HG02938 (cell line): Measurements from ENCODE around the gene DCC.

Experiments
- ATAC-seq: cut with Tn5 transposase; IDR thresholded peaks from one replicate; pipeline ENCODE4 v1.9.1; 2021; ENCODE audit warnings: mild to moderate bottlenecking, moderate library complexity; ENCODE audit not compliant: unreplicated experiment

The DCC gene

DNA sequence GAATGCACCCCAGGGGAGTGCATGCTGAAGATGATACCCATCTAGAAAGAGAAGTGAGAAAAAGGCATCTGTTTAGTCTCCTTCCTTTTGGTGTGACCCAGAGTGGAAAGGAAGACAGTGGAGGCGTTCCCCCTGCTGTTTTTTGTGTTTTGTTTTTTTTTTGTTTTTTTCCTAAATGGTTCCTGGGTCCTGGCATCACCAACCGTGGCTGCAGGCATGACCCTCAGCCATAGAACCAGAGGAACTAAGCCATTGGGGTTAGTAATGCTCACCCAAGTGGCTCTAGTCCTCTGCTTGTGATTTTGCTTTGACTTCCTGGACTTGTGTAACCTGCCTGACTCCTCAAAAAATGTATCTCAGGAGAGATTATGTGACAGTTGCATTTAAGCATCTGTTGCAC, 451.3 kb downstream of the DCC start:
- no peak for ATAC-seq

- no peak for ATAC-seq
Measured at GRCh38 chr18:52812834-52813233, 472.8 kb downstream of the DCC start.

DNA sequence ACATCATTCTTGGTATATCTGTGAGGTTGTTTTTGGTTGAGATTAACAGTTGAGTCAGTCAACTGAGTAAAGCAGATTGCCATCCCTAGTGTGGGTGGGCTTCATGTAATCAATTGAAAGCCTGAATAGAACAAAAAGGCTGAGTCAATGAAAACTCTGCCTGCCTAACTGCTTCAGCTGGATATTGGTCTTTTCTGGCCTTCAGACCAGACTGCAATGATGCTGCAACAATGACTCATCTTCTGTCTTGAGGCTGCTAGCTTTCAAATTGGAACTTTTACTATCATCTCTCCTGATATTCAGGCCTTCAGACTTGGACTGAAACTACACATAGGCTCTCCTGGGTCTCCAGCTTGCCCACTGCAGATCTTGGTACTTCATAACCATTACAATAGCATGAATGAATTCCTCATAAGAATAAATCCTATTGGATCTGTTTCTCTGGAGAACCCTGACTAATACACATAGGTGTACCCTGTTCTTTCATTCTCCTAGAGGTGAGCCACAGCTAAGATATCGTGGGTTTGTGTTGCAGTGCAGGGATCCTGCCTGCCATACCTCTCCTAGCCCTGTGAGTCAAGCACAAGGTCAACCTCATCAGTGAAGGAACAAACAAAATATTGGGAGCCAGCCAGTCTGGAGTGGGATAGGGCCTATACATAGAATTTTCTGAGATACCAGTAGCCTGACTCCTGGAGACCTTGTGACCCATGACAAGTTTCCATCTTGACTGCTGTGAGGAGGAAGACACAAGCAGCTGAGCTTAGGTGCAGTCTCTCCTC, 473.8 kb downstream of the DCC start:
- ATAC-seq, result no peak

- no peak for ATAC-seq
Measured at GRCh38 chr18:52815651-52816050, 475.7 kb downstream of the DCC start.

DNA sequence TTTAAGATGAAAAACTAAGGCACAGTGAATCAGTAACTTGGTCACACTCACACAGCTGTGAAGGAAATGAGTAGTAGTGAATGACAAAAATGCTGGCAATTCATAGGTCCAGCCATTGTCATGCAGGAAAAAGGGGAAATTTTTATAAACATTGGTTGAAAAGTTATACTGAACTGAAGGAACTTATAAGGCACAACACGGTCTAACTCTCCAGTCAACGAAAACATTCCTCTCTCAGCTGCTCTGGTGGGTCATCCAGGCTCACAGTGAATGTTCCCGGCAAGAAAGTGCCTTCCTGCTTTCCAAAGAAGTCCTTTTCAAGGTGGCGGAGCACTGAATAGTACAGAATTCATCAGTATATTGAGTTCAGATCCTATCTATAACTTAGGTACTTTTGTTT, 476.1 kb downstream of the DCC start:
- no peak for ATAC-seq

GRCh38 chr18:52822160-52822559, 482.2 kb downstream of the DCC start:
- no peak for ATAC-seq

GRCh38 chr18:52824126-52824525, 484.1 kb downstream of the DCC start:
- no peak for ATAC-seq

DNA sequence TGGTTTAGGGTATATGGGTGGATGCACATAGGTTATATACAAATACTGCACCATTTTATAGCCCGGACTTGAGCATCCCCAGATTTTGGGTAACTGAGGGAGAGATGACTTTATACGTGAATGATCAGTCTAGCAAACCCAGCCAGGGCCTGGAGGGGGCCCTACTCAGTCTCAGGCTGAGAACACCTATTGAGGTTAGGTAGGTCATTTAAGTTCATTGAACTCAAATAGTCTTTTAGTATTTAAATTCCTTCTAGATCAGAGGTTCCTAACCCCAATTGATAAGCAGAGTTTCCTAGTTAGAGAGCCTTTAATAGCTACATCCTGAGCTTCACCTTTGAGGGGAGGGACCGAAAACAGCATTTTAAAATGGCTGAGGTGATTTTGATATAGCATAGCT, 487.0 kb downstream of the DCC start:
- ATAC-seq, result no peak

GRCh38 chr18:52829320-52829719, 489.3 kb downstream of the DCC start:
- no peak for ATAC-seq

DNA sequence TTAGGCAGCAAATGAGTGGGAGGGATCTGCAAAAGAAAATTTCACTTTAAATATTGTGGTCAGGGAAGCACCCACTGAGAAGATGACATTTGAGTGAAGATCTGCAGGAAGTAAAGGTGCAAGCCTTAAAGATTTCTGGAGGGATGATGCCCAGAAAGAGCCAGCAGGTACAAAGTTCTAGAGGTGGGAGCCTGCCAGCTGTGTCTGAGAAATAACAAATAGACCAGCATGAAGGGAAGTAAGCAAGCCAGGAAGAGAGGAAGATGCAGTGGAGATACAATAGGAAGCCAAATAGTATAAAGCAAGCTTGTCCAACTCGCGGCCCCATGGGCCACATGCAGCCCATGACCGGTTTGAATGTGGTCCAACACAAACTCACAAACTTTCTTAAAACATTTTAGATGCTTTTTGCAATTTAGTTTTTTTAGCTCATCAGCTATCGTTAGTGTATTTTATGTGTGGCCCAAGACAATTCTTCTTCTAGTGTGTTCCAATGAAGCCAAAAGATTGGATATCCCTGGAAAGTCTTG, 489.9 kb downstream of the DCC start:
- ATAC-seq, result no peak

DNA sequence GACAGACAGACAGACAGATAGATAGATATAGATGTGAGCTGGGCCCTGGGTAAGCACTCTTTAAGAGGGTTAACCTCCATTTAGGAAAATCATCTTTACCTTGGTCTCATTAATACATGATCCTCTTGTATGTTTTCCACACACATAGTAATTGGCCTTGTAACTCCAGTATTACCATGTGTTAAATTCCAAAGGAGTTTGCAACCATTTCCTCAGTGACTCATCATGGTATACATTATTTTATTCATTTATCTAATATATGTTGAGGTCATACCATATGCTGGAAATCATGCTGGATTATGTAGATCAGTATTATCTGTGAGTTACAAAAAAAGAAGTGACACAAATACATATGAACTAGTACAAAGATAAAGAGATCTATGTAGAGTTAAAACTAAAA, 504.3 kb downstream of the DCC start:
- no peak for ATAC-seq

GRCh38 chr18:52845036-52845435, 505.0 kb downstream of the DCC start:
- no peak for ATAC-seq

DNA sequence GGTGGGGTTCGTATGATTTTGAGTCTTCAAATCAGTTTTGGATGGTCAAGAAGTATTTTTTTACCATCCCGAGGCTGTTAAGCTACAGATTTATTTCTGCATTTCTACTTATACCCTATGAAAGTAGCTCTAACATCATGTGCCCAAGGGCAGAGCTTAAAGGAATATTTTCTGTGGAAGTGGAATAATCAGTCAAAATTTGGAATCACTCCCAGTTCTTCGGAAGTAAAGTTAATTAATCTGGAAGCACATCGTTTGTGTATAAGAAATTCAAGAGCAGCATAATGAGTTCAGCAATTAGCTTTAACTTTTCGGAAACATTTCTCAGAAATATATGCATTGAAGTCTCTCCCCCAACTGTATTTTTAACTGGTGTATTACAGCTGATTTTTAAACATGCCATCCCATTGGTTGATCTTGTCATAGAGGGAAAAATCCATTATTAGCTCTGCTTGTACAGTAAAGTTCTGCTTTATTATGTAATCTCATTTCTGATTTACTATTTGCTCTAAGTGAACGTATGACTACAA, 510.1 kb downstream of the DCC start:
- no peak for ATAC-seq

DNA sequence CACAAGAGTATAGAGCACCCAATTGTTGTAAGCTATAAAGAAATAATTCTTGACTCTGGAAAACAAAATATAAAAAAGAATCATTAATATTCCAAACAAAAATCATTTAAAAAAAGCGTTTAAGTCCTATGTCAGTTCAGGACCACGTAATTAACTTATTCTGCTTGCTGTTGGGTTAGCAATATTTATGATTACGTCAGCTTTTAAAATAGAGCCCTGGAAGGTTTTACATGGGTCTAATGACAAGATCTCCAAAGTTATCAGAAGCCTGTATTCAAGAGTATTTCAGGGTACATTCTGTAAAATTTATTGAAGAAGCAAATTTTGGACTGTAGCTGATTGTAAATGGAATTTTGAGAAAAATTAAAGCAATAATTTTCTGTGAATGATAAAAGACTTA, 521.6 kb downstream of the DCC start:
- ATAC-seq, result no peak

DNA sequence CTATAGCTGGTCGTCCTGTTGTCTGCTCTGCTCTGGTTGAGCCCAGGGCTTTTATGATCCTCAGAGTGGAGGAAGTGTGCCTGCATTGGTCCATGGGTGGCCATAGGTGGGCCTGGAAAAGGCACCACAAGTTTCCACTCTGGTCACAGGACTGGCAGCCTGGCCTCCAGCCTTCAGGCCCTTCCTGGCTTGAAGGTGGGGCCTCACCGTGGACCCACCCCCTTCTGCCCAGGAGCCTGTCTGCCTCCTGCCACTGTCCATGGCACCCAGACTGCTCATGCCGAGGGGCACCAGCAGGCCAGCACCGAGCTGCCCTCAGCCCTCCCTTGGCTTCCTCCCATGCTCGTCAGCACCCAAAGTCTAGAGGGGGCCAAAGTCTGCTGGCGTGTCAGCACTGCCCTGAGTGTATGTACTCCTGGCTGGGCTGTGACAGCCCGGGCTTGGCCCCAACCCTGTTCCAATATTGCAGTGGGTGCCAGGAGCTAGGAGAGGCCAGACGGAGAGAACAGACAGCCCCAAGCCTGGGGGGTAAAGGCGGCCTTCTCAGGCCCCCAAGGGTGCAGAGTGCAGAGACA, 529.4 kb downstream of the DCC start:
- no peak for ATAC-seq

DNA sequence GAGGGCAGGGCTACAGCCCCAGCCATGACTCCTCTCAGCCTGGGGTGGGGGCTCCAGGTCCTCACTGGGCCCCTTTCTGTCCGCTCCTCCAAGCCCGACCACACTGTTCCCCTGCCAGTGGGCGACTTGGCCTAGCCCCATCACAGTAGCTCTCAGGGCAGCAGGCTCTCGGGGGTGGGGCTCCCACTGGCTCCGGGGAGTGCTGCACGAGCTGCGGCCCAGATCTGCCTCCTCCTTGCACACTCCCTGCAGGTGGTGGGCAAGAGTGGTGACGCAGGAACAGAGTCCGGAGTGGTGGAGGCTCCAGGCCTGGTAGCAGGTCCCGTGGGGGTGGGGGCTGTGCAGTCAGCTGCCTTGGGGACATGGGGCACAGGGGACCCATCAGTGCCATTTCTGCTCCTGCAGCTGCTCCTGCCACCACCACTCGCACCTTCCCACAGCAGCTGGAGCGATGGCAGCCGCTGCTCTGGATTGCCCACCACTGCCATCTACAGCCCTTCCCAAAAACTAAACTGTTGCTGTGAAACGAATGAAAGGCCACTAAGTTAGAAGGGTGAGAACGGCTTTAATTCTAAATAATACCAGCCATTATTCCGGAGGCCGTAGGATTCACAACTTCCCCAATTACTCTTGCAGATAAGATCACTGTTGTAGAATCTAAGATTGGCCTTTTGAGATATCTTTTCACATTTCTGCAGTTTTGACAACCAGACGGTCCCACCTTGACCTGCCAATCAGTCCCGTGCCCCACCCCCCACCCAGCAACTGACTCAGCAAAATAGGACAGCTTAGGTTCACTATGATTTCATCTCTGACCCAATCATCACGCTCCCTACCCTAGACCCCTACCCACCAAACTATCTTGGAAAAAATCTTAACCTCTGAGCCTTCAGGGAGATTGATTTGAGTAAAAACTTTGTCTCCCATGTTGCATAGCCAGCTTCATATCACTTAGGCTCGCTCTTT, 530.2 kb downstream of the DCC start:
- no peak for ATAC-seq

- ATAC-seq, result no peak
Measured at GRCh38 chr18:52874774-52875173, 534.8 kb downstream of the DCC start.

DNA sequence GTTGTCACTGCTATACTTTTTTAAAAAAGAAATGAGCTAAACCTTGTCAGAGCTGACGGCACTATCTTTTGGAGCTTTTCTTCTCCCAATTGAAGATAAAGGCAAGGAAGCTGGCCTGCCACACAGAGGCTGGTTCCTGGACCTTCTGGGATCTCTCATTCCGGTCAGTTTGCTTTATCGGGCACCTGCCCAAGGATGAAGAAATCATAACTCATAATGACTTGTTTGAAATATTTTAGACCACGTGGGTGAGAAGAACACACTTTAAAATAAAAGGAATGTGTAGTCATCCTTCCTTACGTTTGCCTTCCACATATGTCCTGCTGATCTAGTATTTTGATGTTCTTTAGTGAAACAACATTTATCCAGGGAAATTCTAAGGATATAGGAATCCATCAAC, 535.7 kb downstream of the DCC start:
- no peak for ATAC-seq

GRCh38 chr18:52888014-52888413, 548.0 kb downstream of the DCC start:
- ATAC-seq, result no peak

GRCh38 chr18:52894801-52895200, 554.8 kb downstream of the DCC start:
- ATAC-seq, result no peak
